ENCODE measurements around the gene ZMYND19.

DNA sequence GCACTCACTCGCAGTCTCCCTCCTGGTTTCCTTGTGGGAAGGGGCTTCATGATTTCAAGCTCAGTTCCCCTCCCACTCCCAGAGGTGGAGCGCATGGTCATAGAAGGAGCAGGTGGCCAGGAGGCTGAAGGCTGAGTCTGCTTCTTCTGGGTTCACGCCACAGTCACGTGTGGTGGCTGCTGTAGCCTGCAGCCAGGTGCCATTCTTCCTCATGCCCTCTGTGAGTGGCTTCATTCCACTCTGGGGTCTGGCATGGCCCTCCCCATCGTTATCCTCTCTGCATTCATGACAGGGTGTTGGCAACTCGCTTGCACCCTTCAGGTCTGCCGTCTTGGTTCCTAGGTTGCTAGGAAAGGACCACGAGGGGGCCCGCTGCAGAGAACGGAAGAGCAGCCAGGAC is 35.1 kb downstream of the ZMYND19 start:
- TF ChIP-seq, protein P1, sequence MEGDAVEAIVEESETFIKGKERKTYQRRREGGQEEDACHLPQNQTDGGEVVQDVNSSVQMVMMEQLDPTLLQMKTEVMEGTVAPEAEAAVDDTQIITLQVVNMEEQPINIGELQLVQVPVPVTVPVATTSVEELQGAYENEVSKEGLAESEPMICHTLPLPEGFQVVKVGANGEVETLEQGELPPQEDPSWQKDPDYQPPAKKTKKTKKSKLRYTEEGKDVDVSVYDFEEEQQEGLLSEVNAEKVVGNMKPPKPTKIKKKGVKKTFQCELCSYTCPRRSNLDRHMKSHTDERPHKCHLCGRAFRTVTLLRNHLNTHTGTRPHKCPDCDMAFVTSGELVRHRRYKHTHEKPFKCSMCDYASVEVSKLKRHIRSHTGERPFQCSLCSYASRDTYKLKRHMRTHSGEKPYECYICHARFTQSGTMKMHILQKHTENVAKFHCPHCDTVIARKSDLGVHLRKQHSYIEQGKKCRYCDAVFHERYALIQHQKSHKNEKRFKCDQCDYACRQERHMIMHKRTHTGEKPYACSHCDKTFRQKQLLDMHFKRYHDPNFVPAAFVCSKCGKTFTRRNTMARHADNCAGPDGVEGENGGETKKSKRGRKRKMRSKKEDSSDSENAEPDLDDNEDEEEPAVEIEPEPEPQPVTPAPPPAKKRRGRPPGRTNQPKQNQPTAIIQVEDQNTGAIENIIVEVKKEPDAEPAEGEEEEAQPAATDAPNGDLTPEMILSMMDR (IDR thresholded peaks at IDR 0.05 in 4 of 5, conservative IDR thresholded peaks at IDR 0.05 in 1 of 5): no peak
- TF ChIP-seq POLR2A (IDR thresholded peaks at IDR 0.05): no peak
